Liver (tissue), 9 donors: ENCODE results near the gene RAB6B. TPM values are rescaled to one million over a fixed set of nuclear protein-coding genes. Genes with fewer than 3 reads are reported as not detected.
"Not testable (repeated sequence)": the region's sequence is repeated elsewhere in the genome, so short reads cannot be mapped to it uniquely, and the experiment has no call there.

Source experiments
- DNase-seq: peaks from one replicate; pipeline ENCODE4 v3.0.0-alpha.2; 2017; ENCODE audit warnings: low spot score
- H3K27ac ChIP-seq, 2 donors: one replicate each; pipeline ENCODE4 v1.7.0; 2013; ENCODE audit warnings: inconsistent platforms in 2 of 2, low read length in 2 of 2, control low read depth in 1 of 2, low read depth in 1 of 2, mild to moderate bottlenecking in 1 of 2
- H3K27me3 ChIP-seq, 4 donors: one replicate each; pipeline versions ENCODE4 v1.6.1 to v1.7.0; 2013; ENCODE audit warnings: low read length in 3 of 4, inconsistent platforms in 1 of 4, mild to moderate bottlenecking in 1 of 4, moderate library complexity in 1 of 4; ENCODE audit not compliant: control insufficient read depth in 4 of 4, insufficient read depth in 4 of 4
- H3K36me3 ChIP-seq, 4 donors: one replicate each; pipeline versions ENCODE4 v1.6.1 to v1.7.0; 2013; ENCODE audit warnings: low read length in 3 of 4, mild to moderate bottlenecking in 3 of 4, low read depth in 1 of 4, moderate library complexity in 1 of 4; ENCODE audit not compliant: control insufficient read depth in 4 of 4, insufficient read depth in 3 of 4
- H3K4me1 ChIP-seq, 4 donors: one replicate each; pipeline versions ENCODE4 v1.6.1 to v1.7.0; 2013; ENCODE audit warnings: low read length in 3 of 4, mild to moderate bottlenecking in 3 of 4, moderate library complexity in 1 of 4; ENCODE audit not compliant: control insufficient read depth in 4 of 4, insufficient read depth in 4 of 4
- H3K4me3 ChIP-seq, 3 donors: one replicate each; pipeline versions ENCODE4 v1.6.1 to v1.7.0; 2013; ENCODE audit warnings: low read length in 3 of 3, control low read depth in 1 of 3, low read depth in 1 of 3, mild to moderate bottlenecking in 1 of 3
- H3K9ac ChIP-seq, 2 donors: one replicate each; pipeline ENCODE4 v1.7.0; 2013; ENCODE audit warnings: low read length in 2 of 2, mild to moderate bottlenecking in 2 of 2, moderate library complexity in 2 of 2, control low read depth in 1 of 2, low read depth in 1 of 2
- H3K9me3 ChIP-seq, 4 donors: one replicate each; pipeline versions ENCODE4 v1.6.1 to v1.7.0; 2013; ENCODE audit warnings: low read length in 3 of 4; ENCODE audit not compliant: control insufficient read depth in 4 of 4
- EGR1 ChIP-seq, 2 donors: IDR thresholded peaks; 2 replicates each; pipeline ENCODE4 v1.6.1; 2016 to 2018; ENCODE audit warnings: antibody characterized with exemption in 2 of 2, low read depth in 2 of 2
- FOXA1 ChIP-seq: IDR thresholded peaks from 2 replicates; pipeline ENCODE4 v1.6.1; 2016; ENCODE audit warnings: antibody characterized with exemption
- FOXA2 ChIP-seq: IDR thresholded peaks from 2 replicates; pipeline ENCODE4 v1.6.1; 2016; ENCODE audit warnings: antibody characterized with exemption
- GABPA ChIP-seq, 2 donors: IDR thresholded peaks in 1 of 2; conservative IDR thresholded peaks in 1 of 2; 2 replicates each; pipeline ENCODE4 v1.6.1; 2016; ENCODE audit warnings: antibody characterized with exemption in 2 of 2, mild to moderate bottlenecking in 1 of 2, moderate library complexity in 1 of 2
- HNF4A ChIP-seq, 2 donors: conservative IDR thresholded peaks; 2 replicates each; pipeline ENCODE4 v1.6.1; 2016; ENCODE audit warnings: antibody characterized with exemption in 2 of 2, mild to moderate bottlenecking in 2 of 2
- JUND ChIP-seq, 2 donors: IDR thresholded peaks; 2 replicates each; pipeline ENCODE4 v1.6.1; 2016; ENCODE audit warnings: antibody characterized with exemption in 2 of 2
- NR2F2 ChIP-seq: IDR thresholded peaks from 2 replicates; pipeline ENCODE4 v1.6.1; 2016; ENCODE audit warnings: antibody characterized with exemption
- RAD21 ChIP-seq, 2 donors: IDR thresholded peaks; 2 replicates each; pipeline ENCODE4 v1.6.1; 2016; ENCODE audit warnings: antibody characterized with exemption in 2 of 2, mild to moderate bottlenecking in 2 of 2
- RXRA ChIP-seq, 2 donors: IDR thresholded peaks; 2 replicates each; pipeline ENCODE4 v1.6.1; 2017 to 2018; ENCODE audit warnings: antibody characterized with exemption in 2 of 2, mild to moderate bottlenecking in 1 of 2
- TAF1 ChIP-seq: conservative IDR thresholded peaks from 2 replicates; pipeline ENCODE4 v1.6.1; 2016; ENCODE audit warnings: antibody characterized with exemption, mild to moderate bottlenecking
- YY1 ChIP-seq: IDR thresholded peaks from 2 replicates; pipeline ENCODE4 v1.6.1; 2016; ENCODE audit warnings: antibody characterized with exemption, mild to moderate bottlenecking
- WGBS: extraction: QIAGEN DNeasy Blood & Tissue Kit; methylation state at CpG from one replicate; pipeline ENCODE4 v1.1.7; 2013; 5-methylcytosine and 5-hydroxymethylcytosine counted together
- polyA plus RNA-seq, 2 donors: library from polyadenylated mRNA; stranded (reverse) in 1 of 2; unstranded in 1 of 2; fragments of 200-250 nt in 1 of 2; fragments of >200 nt in 1 of 2; fragmentation: Nextera tagmentation in 1 of 2; extraction: Ambion mirVana in 1 of 2; gene quantifications; one replicate each; pipeline versions ENCODE4 v1.2.1 to v1.2.3, GENCODE V29; 2013 to 2015
- total RNA-seq, 2 donors: library from RNA; depleted of rRNA; stranded (reverse); fragments of >200 nt; gene quantifications; one replicate each; pipeline ENCODE4 v1.2.3, GENCODE V29; 2014
- TF ChIP-seq, protein P1 (sequence below): IDR thresholded peaks from 2 replicates; pipeline ENCODE4 v1.6.1; 2016; ENCODE audit warnings: antibody characterized with exemption
- TF ChIP-seq, protein P2 (sequence below): fragments of 150-350 bp; IDR thresholded peaks from 2 replicates; pipeline ENCODE4 v1.5.1; 2017; ENCODE audit warnings: improper control_type of control experiment, low read depth, low read length; ENCODE audit not compliant: missing input control
- TF ChIP-seq, protein P3 (sequence below): IDR thresholded peaks from 2 replicates; pipeline ENCODE4 v1.6.1; 2016; ENCODE audit warnings: antibody characterized with exemption
- donor health status: healthy.
- donor health status: healthy.
- donor health status: healthy.
- donor health status: healthy.
- donor health status: healthy.

The RAB6B gene
- total and polyA plus RNA-seq, 4 donors = 0.08 to 2.8 (median 0.28) TPM

DNA sequence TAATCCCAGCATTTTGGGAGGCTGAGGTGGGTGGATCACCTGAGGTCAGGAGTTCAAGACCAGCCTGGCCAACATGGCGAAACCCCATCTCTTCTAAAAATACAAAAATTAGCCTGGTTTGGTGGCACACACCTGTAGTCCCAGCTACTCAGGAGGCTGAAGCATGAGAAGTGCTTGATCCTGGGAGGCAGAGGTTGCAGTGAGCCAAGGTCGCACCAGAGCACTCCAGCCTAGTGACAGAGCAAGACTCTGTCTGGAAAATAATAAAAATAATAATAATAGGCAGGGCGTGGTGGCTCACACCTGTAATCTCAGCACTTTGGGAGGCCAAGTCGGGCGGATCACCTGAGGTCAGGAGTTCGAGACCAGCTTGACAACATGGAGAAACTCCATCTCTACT is 114.9 kb downstream of the RAB6B start:
- not testable (repeated sequence) for H3K27ac ChIP-seq, H3K4me3 ChIP-seq, DNase-seq, H3K27me3 ChIP-seq, H3K4me1 ChIP-seq, H3K9ac ChIP-seq, H3K9me3 ChIP-seq
- peak; percentile 10 to 32 for TF ChIP-seq RXRA (IDR thresholded peaks at IDR 0.05)
- peak in 1 of 2 donors; percentile 34 for TF ChIP-seq JUND (IDR thresholded peaks at IDR 0.05)
- 45% methylated on average over 6 of the region's 6 CpGs for WGBS
- H3K36me3 ChIP-seq = peaks cover 0 to 35% (median 27%) of the 10 kb centered on the region in 4 donors

DNA sequence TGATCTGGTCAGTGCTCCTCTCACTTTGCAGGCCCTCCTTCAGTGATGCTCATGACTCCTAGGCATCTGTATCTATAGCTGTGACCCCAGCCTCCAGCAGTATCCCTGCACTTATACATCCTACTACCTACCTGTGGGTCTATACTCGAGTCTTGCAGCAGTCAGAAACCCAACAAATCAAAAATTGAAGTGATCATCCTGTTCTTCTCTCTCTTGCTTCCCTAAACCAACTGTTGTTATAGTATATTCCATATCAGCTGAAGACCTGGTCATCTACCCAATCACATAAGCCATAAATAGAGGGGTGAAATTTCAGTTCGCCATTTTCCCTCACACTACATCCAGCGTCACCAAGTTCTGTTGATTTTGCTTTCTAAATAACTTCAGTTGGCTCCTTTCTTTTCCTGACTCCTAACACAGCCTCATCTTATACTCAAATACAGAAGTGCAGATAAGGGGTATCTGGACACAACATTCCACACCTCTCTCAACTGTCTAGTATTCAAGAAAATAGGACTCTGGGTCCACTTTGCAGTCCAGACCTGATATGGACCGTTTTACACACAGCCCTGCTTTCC is 116.0 kb downstream of the RAB6B start:
- Histone ChIP-seq H3K4me1 (peaks cover 0 to 3% (median 0%) of the 10 kb centered on the region in 4 donors), H3K27me3 (no peaks in the 10 kb centered on the region), H3K9ac (no peak overlapping the region), H3K9me3 (no peaks in the 10 kb centered on the region), H3K4me3 (no peak overlapping the region), H3K36me3 (peaks cover 0 to 42% (median 37%) of the 10 kb centered on the region in 4 donors), H3K27ac (no peak overlapping the region)
- DNase-seq = no peak
- TF ChIP-seq JUND (IDR thresholded peaks at IDR 0.05) (peak in 1 of 2 donors; percentile 32), YY1 (no peak), RAD21 (IDR thresholded peaks at IDR 0.05) (no peak), RXRA (IDR thresholded peaks at IDR 0.05) (no peak)
- TF ChIP-seq, protein P1, sequence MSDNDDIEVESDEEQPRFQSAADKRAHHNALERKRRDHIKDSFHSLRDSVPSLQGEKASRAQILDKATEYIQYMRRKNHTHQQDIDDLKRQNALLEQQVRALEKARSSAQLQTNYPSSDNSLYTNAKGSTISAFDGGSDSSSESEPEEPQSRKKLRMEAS = no peak
- TF ChIP-seq, protein P2, sequence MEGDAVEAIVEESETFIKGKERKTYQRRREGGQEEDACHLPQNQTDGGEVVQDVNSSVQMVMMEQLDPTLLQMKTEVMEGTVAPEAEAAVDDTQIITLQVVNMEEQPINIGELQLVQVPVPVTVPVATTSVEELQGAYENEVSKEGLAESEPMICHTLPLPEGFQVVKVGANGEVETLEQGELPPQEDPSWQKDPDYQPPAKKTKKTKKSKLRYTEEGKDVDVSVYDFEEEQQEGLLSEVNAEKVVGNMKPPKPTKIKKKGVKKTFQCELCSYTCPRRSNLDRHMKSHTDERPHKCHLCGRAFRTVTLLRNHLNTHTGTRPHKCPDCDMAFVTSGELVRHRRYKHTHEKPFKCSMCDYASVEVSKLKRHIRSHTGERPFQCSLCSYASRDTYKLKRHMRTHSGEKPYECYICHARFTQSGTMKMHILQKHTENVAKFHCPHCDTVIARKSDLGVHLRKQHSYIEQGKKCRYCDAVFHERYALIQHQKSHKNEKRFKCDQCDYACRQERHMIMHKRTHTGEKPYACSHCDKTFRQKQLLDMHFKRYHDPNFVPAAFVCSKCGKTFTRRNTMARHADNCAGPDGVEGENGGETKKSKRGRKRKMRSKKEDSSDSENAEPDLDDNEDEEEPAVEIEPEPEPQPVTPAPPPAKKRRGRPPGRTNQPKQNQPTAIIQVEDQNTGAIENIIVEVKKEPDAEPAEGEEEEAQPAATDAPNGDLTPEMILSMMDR = no peak
- 50% methylated on average over 4 of the region's 4 CpGs for WGBS

DNA sequence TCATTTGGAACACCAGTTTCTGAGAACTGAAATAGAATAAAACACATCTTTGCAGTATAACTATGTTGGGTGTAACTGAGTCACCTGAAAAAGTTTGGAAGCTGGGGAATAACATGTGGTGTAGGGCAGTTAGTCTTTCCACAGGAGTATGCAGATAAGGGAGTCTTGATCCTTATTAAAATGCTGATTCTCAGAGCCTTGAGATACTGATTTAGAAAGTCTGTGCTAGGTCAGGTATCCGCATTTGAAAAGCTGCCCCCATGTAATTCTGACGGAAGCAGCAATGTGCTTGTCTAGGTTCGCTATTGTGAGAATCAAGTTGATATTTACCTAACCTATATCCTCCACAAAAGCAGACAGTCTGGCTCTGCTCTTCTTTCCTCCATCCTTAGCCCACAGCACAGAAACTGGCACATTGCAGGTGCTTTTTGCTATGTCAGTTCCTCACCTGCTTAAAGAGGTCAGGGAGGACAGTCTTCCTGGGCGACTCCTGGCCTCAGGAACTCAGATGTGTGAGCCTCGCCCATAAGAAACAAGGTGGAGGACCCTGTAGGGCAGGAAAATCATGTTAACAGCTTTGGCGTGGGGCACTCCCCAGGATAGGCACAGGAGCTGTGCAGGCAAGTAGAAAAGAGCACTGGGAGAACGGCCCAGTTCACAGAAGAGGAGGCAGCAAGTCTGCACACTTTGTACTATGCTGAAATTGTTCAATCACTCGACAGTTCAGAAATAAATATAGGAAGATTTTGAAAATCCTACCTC is 117.7 kb downstream of the RAB6B start:
- DNase-seq = no peak
- WGBS = 70% methylated on average over 8 of the region's 8 CpGs
- H3K27ac ChIP-seq = no peak overlapping the region
- peaks cover 0 to 3% (median 0%) of the 10 kb centered on the region in 4 donors for H3K4me1 ChIP-seq
- no peak overlapping the region for H3K9ac ChIP-seq
- no peaks in the 10 kb centered on the region for H3K27me3 ChIP-seq
- TF ChIP-seq NR2F2 = no peak
- TF ChIP-seq GABPA (IDR thresholded peaks at IDR 0.05 in 1 of 2, conservative IDR thresholded peaks at IDR 0.05 in 1 of 2) = no peak
- TF ChIP-seq FOXA2 = no peak
- no peak for TF ChIP-seq TAF1
- no peak for TF ChIP-seq HNF4A (conservative IDR thresholded peaks at IDR 0.05)
- TF ChIP-seq, protein P3, sequence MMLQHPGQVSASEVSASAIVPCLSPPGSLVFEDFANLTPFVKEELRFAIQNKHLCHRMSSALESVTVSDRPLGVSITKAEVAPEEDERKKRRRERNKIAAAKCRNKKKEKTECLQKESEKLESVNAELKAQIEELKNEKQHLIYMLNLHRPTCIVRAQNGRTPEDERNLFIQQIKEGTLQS = no peak
- no peak for TF ChIP-seq RXRA (IDR thresholded peaks at IDR 0.05)
- TF ChIP-seq, protein P2 = no peak
- TF ChIP-seq, protein P1 = no peak
- TF ChIP-seq FOXA1 = no peak
- no peak for TF ChIP-seq EGR1 (IDR thresholded peaks at IDR 0.05; ENCODE audit: low read depth in 2 of 2)
- no peaks in the 10 kb centered on the region for H3K9me3 ChIP-seq
- H3K4me3 ChIP-seq = no peak overlapping the region
- peaks cover 0 to 51% (median 46%) of the 10 kb centered on the region in 4 donors for H3K36me3 ChIP-seq
